IPS-18a (cell line): Measurements from ENCODE around the gene HOXA3.

Experiments
- H3K27ac ChIP-seq: one replicate; pipeline ENCODE4 v1.5.1; 2013; ENCODE audit warnings: low read length
- H3K27me3 ChIP-seq: one replicate; pipeline ENCODE4 v1.6.1; 2013; ENCODE audit warnings: mild to moderate bottlenecking, low read length; ENCODE audit not compliant: control insufficient read depth, insufficient read depth
- H3K36me3 ChIP-seq: one replicate; pipeline ENCODE4 v1.6.1; 2013; ENCODE audit warnings: low read depth, low read length; ENCODE audit not compliant: control insufficient read depth
- H3K4me1 ChIP-seq: one replicate; pipeline ENCODE4 v1.6.1; 2013; ENCODE audit warnings: low read depth, low read length; ENCODE audit not compliant: control insufficient read depth
- H3K4me3 ChIP-seq: one replicate; pipeline ENCODE4 v1.5.1; 2013; ENCODE audit warnings: low read length
- H3K9ac ChIP-seq: one replicate; pipeline ENCODE4 v1.6.1; 2013; ENCODE audit warnings: mild to moderate bottlenecking, low read length, moderate library complexity
- H3K9me3 ChIP-seq: one replicate; pipeline ENCODE4 v1.6.1; 2013; ENCODE audit warnings: low read depth, low read length; ENCODE audit not compliant: control insufficient read depth

The HOXA3 gene

GRCh38 chr7:27088002-27088922 is 64.1 kb downstream of the HOXA3 start:
- Histone ChIP-seq H3K4me1 (peaks cover 22% of the 10 kb centered on the region), H3K27me3 (peaks cover 62% of the 10 kb centered on the region), H3K9me3 (no peaks in the 10 kb centered on the region), H3K4me3 (no peak overlapping the region), H3K27ac (no peak overlapping the region), H3K36me3 (no peaks in the 10 kb centered on the region), H3K9ac (no peak overlapping the region)

DNA sequence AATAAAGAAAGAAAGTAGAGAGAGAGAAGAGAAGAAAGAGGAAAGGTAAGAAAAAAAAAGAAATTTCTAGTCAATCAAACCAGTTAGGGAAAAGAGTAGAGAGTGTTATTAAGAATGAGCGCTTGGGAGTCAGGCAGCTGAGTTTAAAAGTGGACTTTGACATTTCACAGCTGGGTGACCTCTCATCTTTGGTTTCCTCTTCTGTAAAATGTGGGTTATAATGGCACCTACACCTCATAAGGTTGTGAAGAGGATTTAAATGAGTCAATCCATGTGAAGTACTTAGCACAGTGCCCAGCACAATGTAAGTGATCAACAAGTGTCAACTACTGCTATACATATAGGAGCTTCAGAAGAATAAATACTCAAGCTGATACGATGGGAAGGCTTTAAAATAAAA is 68.7 kb downstream of the HOXA3 start:
- no peaks in the 10 kb centered on the region for H3K4me1 ChIP-seq
- peaks cover 16% of the 10 kb centered on the region for H3K27me3 ChIP-seq
- no peak overlapping the region for H3K9ac ChIP-seq
- H3K9me3 ChIP-seq: no peaks in the 10 kb centered on the region
- no peak overlapping the region for H3K4me3 ChIP-seq
- no peaks in the 10 kb centered on the region for H3K36me3 ChIP-seq
- H3K27ac ChIP-seq: no peak overlapping the region

GRCh38 chr7:27082171-27082570 is 70.2 kb downstream of the HOXA3 start:
- Histone ChIP-seq H3K9me3 (no peaks in the 10 kb centered on the region), H3K27ac (no peak overlapping the region)

GRCh38 chr7:27080844-27081436 is 71.4 kb downstream of the HOXA3 start:
- Histone ChIP-seq H3K4me1 (no peaks in the 10 kb centered on the region), H3K9me3 (no peaks in the 10 kb centered on the region), H3K27ac (no peak overlapping the region), H3K4me3 (no peak overlapping the region), H3K27me3 (no peaks in the 10 kb centered on the region), H3K36me3 (no peaks in the 10 kb centered on the region), H3K9ac (no peak overlapping the region)

More at GRCh38 chr7:27082171-27082570, 70.2 kb downstream of the HOXA3 start:
- H3K9ac ChIP-seq: no peak overlapping the region
- H3K4me3 ChIP-seq: no peak overlapping the region
- H3K36me3 ChIP-seq: no peaks in the 10 kb centered on the region
- H3K4me1 ChIP-seq: no peaks in the 10 kb centered on the region
- H3K27me3 ChIP-seq: peaks cover 1% of the 10 kb centered on the region

DNA sequence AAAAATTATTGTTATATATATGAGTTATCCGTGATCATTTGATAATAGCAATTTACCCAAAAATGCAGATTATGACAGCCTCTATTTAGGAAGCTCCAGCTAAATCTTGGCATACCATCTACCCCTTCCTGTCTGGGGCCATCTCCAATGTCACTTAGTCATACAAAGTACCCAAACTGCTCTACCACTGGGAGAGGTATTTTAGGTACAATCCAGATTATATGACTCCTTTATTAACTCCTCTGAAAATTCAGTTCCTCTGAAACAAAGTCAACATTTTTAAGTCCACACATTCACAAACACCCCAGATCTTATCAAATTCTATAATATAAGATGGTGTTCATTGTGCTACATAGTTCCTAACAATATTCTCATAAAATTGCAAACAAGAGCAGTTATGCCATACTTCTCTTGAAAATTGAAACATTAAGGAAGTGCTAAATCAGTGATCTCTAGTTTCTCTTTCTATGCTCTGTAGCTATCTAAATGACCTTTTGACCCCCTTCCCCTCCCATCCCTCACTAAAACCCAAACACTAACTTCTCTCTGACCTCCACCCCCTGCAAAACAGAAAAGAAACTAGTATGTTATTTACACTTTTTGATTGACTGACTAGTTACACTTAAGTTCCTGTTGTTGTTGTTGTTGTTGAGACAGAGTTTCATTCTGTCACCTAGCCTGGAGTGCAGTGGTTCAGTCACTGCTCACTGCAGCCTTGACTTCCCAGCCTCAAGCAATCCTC is 73.0 kb downstream of the HOXA3 start:
- H3K27ac ChIP-seq: no peak overlapping the region
- H3K27me3 ChIP-seq: no peaks in the 10 kb centered on the region
- H3K4me1 ChIP-seq: no peaks in the 10 kb centered on the region
- H3K9me3 ChIP-seq: no peaks in the 10 kb centered on the region
- H3K36me3 ChIP-seq: no peaks in the 10 kb centered on the region
- no peak overlapping the region for H3K9ac ChIP-seq
- no peak overlapping the region for H3K4me3 ChIP-seq

- Histone ChIP-seq H3K9ac (no peak overlapping the region), H3K4me3 (no peak overlapping the region), H3K36me3 (no peaks in the 10 kb centered on the region), H3K27me3 (no peaks in the 10 kb centered on the region), H3K27ac (no peak overlapping the region), H3K9me3 (no peaks in the 10 kb centered on the region), H3K4me1 (no peaks in the 10 kb centered on the region)
Observed at GRCh38 chr7:27078616-27079233, 73.7 kb downstream of the HOXA3 start.

DNA sequence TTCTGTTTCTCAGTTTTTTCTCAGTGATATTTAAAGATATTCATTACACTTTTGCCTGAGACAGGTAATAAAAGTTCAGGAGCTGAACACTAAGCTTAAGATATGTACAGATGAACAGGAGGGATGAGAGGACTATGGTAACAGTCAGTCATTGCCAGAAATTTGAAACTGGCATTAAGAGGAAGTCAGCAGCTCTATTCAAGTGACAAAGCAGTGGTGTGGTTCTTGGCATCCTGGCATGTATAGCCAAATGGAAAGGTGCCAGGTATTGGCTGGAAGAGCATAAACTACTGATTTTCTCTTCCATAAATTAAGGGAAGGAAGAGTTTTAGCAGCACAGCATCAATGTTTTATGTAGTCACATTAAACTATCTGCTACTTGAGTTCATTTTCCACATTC is 79.3 kb downstream of the HOXA3 start:
- H3K4me3 ChIP-seq: no peak overlapping the region
- no peaks in the 10 kb centered on the region for H3K9me3 ChIP-seq
- no peaks in the 10 kb centered on the region for H3K36me3 ChIP-seq
- H3K9ac ChIP-seq: no peak overlapping the region
- no peaks in the 10 kb centered on the region for H3K27me3 ChIP-seq
- H3K4me1 ChIP-seq: no peaks in the 10 kb centered on the region
- H3K27ac ChIP-seq: no peak overlapping the region

DNA sequence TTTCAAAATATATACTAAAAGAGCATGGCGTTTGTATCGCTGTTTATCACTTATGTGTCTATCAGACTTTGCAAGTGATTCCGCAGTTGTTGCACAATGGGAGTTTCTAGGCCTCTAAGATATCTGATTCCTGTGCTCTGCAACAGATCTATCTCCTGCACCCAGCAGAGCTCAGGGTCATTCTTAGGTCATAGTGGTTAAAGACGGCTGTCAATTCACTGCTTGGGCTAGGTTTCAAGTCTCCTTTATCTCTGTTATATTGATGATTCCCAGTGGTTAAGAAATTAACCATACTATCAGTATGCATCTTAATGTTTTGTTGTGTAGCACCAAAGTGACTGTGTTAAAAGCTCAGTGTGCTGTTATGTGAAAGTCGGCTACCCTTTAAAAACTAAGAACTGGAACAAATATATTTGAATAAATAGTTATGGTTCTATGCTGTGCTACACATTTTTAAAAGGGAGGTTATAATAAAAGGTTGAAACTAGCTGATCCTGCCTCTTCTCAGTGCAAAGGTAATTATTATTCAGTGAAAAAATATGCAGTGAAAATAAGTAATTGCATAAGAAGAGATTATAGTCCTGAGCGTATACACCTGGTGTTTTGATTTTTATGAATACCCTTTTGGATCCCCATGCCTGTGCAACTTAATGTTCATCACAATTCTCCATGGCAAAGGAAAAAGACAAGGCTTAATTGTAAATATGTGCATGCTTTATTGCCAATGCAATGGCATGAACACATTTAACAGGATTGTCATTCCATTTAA is 80.6 kb downstream of the HOXA3 start:
- Histone ChIP-seq H3K4me3 (no peak overlapping the region), H3K27ac (no peak overlapping the region), H3K27me3 (no peaks in the 10 kb centered on the region), H3K9me3 (no peaks in the 10 kb centered on the region), H3K36me3 (no peaks in the 10 kb centered on the region), H3K4me1 (no peaks in the 10 kb centered on the region), H3K9ac (no peak overlapping the region)

DNA sequence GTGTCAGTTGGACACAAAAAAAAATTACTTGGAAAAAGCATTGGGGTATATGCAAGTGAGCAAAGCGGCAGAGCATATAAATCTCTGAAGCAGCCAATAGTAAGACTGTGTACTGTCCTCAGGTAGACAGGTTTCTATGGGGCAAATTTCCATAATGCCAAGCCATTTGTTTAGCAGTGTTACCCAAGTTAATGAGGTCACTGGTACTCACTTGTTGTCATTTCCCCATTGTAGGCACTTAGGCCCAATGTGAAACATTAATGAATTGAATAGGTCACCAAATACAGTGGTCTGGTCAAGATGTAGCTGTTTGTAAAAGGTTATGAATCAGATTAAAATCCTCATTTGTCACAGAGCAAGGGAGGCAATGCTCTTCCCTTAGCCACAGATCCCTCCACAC is 84.1 kb downstream of the HOXA3 start:
- H3K36me3 ChIP-seq: no peaks in the 10 kb centered on the region
- no peak overlapping the region for H3K4me3 ChIP-seq
- H3K4me1 ChIP-seq: no peaks in the 10 kb centered on the region
- no peaks in the 10 kb centered on the region for H3K9me3 ChIP-seq
- H3K27ac ChIP-seq: no peak overlapping the region
- no peaks in the 10 kb centered on the region for H3K27me3 ChIP-seq
- no peak overlapping the region for H3K9ac ChIP-seq

DNA sequence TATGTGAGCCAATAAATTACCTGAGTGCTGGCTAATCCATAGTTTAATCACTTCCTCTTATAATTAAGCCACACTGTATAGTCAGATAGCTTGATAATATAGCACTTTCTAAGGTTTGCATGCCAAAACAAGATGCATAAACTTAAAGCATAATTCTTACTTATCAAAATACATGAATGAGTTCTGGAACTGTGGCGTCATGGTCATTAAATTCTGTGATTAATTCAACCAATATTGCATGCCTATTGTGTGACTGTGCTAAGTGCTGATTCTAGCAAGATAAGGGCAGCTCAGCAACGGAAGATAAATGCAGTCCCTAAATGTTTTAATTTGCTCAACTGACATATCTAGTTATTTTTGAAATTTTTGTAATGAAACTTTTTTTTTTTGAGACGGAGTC is 86.2 kb downstream of the HOXA3 start:
- Histone ChIP-seq H3K4me3 (no peak overlapping the region), H3K9me3 (no peaks in the 10 kb centered on the region), H3K4me1 (no peaks in the 10 kb centered on the region), H3K27me3 (no peaks in the 10 kb centered on the region), H3K27ac (no peak overlapping the region), H3K36me3 (no peaks in the 10 kb centered on the region), H3K9ac (no peak overlapping the region)

DNA sequence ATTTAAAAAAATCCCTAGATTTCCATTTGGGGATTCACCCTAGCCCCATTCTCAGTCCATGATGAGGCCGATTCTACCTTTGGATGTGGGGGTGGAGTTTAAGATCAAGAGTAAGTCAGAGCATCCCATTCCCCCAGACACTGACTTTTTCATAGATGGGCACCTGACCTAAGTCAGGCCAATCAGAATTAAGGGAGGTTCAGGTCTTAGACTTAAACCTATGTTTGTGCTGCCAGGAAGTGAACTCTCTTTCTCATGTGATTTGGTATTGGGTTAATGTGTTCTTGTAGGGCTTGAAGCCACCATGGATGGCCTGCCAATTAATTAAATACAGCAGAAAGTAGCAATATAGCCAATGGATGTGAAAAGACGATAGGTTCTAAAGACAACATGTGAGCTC is 86.7 kb downstream of the HOXA3 start:
- Histone ChIP-seq H3K27ac (no peak overlapping the region), H3K9me3 (no peaks in the 10 kb centered on the region), H3K4me3 (no peak overlapping the region)

More for the DNA sequence above, 86.7 kb downstream of the HOXA3 start:
- no peaks in the 10 kb centered on the region for H3K4me1 ChIP-seq
- no peaks in the 10 kb centered on the region for H3K36me3 ChIP-seq
- no peaks in the 10 kb centered on the region for H3K27me3 ChIP-seq
- H3K9ac ChIP-seq: no peak overlapping the region
